BJ (cell line): ENCODE data around the gene GRIK2. TPM values are rescaled to one million over a fixed set of nuclear protein-coding genes. Genes with fewer than 3 reads are reported as not detected.

Experiments
- CTCF ChIA-PET: fragments of 350-600 bp; formaldehyde crosslinking; extraction: SDS; loops from one replicate; lab custom pipeline; 2021; ENCODE audit warnings: antibody characterized with exemption, inconsistent platforms; lab: Yijun Ruan, JAX
- POLR2A ChIA-PET: fragments of 300-600 bp; sonication (Branson Sonifier 250); formaldehyde crosslinking; extraction: SDS; loops from one replicate; lab custom pipeline; 2021; ENCODE audit warnings: antibody characterized with exemption; lab: Charles Lee
- DNase-seq: peaks from one replicate; pipeline ENCODE4 v3.0.0-alpha.2; 2011; ENCODE audit warnings: low read depth
- H3K27me3 ChIP-seq: 2 replicates; pipeline ENCODE4 v1.6.0; 2011; ENCODE audit warnings: low read length; ENCODE audit not compliant: control insufficient read depth, insufficient read depth
- H3K36me3 ChIP-seq: 2 replicates; pipeline ENCODE4 v1.5.1; 2011; ENCODE audit warnings: low read length; ENCODE audit not compliant: control insufficient read depth, insufficient read depth
- H3K4me3 ChIP-seq: 2 replicates; pipeline ENCODE4 v1.5.1; 2011; ENCODE audit warnings: low read depth, mild to moderate bottlenecking, control low read depth, low read length
- CTCF ChIP-seq: IDR thresholded peaks from 2 replicates; pipeline ENCODE4 v1.5.1; 2011; ENCODE audit warnings: low read depth, mild to moderate bottlenecking, control low read depth, inconsistent platforms, low read length, moderate library complexity; ENCODE audit not compliant: insufficient read depth
- polyA plus RNA-seq: library from polyadenylated mRNA; depleted of rRNA; stranded (reverse); fragments of >200 nt; gene quantifications from 2 replicates; pipeline ENCODE4 v1.2.3, GENCODE V29; 2011

The GRIK2 gene
- polyA plus RNA-seq, 1 experiment = 23.0 TPM

- no peak for DNase-seq
- H3K4me3 ChIP-seq = no peak overlapping the region
- no peak for TF ChIP-seq CTCF
- H3K36me3 ChIP-seq = no peaks in the 10 kb centered on the region
- no peaks in the 10 kb centered on the region for H3K27me3 ChIP-seq
- POLR2A ChIA-PET = no interaction called here
- CTCF ChIA-PET = interaction anchor here (1.5 kb wide), 1 partner anchor 12 kb away, joined by 4 read pairs; no protein-coding TSS in a partner anchor
Measured at GRCh38 chr6:101741474-101742171, 348.1 kb downstream of the GRIK2 start.

- Histone ChIP-seq H3K4me3 (no peak overlapping the region), H3K36me3 (no peaks in the 10 kb centered on the region), H3K27me3 (no peaks in the 10 kb centered on the region)
- ChIA-PET CTCF (no interaction called here), POLR2A (no interaction called here)
- TF ChIP-seq CTCF = no peak
- no peak for DNase-seq
Measured at GRCh38 chr6:101747160-101747559, 353.7 kb downstream of the GRIK2 start.

GRCh38 chr6:101747716-101748115 is 354.2 kb downstream of the GRIK2 start:
- no peak overlapping the region for H3K4me3 ChIP-seq
- ChIA-PET POLR2A (no interaction called here), CTCF (no interaction called here)
- DNase-seq = no peak
- no peaks in the 10 kb centered on the region for H3K36me3 ChIP-seq
- no peak for TF ChIP-seq CTCF
- H3K27me3 ChIP-seq = no peaks in the 10 kb centered on the region

- Histone ChIP-seq H3K27me3 (no peaks in the 10 kb centered on the region), H3K4me3 (no peak overlapping the region), H3K36me3 (no peaks in the 10 kb centered on the region)
- CTCF ChIA-PET = no interaction called here
- TF ChIP-seq CTCF = no peak
- DNase-seq = no peak
- POLR2A ChIA-PET = no interaction called here
Measured at GRCh38 chr6:101755931-101756330, 362.4 kb downstream of the GRIK2 start.

- Histone ChIP-seq H3K27me3 (no peaks in the 10 kb centered on the region), H3K4me3 (no peak overlapping the region), H3K36me3 (no peaks in the 10 kb centered on the region)
- ChIA-PET POLR2A (no interaction called here), CTCF (no interaction called here)
- no peak for DNase-seq
- no peak for TF ChIP-seq CTCF
Measured at GRCh38 chr6:101758368-101758767, 364.9 kb downstream of the GRIK2 start.
